Measurements from ENCODE around the gene APEH. TPM values are rescaled to one million over a fixed set of nuclear protein-coding genes. Genes with fewer than 3 reads are reported as not detected.

APEH gene
- total and polyA plus RNA-seq, 3 donors from 2014 or later = 72.3 to 94.5 (median 76.7) TPM

DNA sequence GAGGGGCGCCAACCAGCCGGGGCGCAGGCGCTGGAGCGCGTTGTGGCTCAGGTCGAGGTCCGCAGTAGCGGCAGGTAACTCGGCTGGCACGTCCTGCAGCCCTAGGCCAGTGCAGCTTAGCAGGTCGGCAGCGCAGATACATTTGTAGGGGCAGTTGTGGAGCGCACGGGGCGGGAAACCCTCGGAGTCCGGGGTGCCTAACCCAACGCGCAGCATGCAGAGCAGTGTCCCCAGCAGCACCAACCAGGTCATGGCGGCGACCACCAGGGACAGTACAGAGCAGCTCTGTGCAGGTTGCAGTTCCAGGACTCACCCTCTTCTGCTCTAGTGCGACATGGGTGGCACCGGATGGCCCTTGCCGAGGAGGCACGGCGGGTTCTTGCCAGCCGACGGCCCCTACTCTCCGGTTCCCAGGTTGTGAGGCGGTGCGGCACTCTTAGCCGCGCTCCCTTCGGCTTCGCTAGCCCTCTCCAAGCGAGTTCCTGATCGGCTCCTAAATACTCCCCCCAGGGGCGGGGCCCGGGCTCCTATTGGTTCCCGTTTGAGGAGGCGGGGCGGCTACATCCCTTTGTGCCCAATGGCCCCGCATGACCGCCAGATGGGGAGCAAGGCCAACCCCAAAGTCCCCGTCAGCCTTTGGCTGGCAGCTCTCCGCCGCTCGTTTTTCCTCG is 45.2 kb downstream of the APEH start, which contains the start of gene AMIGO3:
Gene AMIGO3 (minus strand): TSS at position 471 of the 671 bp plus-strand sequence. CDS start 219 bp downstream, at position 252.
- H3K4me3 ChIP-seq = peak within 1 kb of the TSS; percentile 33 to 58
- H3K36me3 ChIP-seq (ENCODE audit: low read depth, missing control alignments) = no peaks in the 10 kb centered on the region
- intact Hi-C loops (cut with DNase I; ENCODE audit: low total_unique reads) = no loop called here
- 1 to 2% methylated on average over 9 to 47 of the region's 50 CpGs for WGBS, 2 donors
- DNase-seq = peak; percentile 99
- H3K27ac ChIP-seq = peak within 1 kb of the TSS in 1 of 2 donors; percentile 62
- H3K27me3 ChIP-seq = no peaks in the 10 kb centered on the region
- H3K4me1 ChIP-seq = peaks cover 19% of the 10 kb centered on the region
- H3K9me3 ChIP-seq = no peaks in the 10 kb centered on the region
- TF ChIP-seq POLR2A (IDR thresholded peaks at IDR 0.05) = peak; percentile 69
- TF ChIP-seq CTCF (IDR thresholded peaks at IDR 0.05) = peak; percentile 61 to 65 (median 62)

GRCh38 chr3:49720855-49721595 is 46.9 kb downstream of the APEH start:
- peaks cover 25% of the 10 kb centered on the region for H3K4me1 ChIP-seq
- H3K9me3 ChIP-seq = no peaks in the 10 kb centered on the region
- 38 to 48% methylated on average over 2 to 4 of the region's 4 CpGs for WGBS, 2 donors
- no peak for TF ChIP-seq POLR2A (IDR thresholded peaks at IDR 0.05)
- no peak for TF ChIP-seq CTCF (IDR thresholded peaks at IDR 0.05)
- intact Hi-C loops (cut with DNase I; ENCODE audit: low total_unique reads) = no loop called here
- no peak overlapping the region for H3K27ac ChIP-seq
- H3K36me3 ChIP-seq (ENCODE audit: low read depth, missing control alignments) = no peaks in the 10 kb centered on the region
- H3K27me3 ChIP-seq = no peaks in the 10 kb centered on the region
- DNase-seq = no peak
- H3K4me3 ChIP-seq = no peak overlapping the region

DNA sequence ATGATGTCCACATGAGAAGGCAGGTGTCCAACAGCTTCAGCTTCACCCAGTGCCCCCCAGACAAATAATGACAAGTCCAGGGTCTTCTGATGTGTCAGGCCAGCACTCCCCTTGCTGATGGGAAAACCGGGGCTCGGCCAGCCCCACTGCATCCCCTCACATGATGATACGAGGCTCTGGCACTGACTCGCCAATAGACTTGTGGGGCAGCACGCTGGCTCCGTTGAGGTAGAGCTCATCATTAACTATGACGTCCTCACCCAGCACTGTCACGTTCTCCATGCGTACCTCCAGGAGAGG is 47.4 kb downstream of the APEH start:
- H3K36me3 ChIP-seq (ENCODE audit: low read depth, missing control alignments) = no peaks in the 10 kb centered on the region
- no peak overlapping the region for H3K4me3 ChIP-seq
- DNase-seq = no peak
- H3K27ac ChIP-seq = no peak overlapping the region
- TF ChIP-seq CTCF (IDR thresholded peaks at IDR 0.05) (no peak), POLR2A (IDR thresholded peaks at IDR 0.05) (no peak)
- WGBS, 2 donors = 73 to 83% methylated on average over 2 to 9 of the region's 9 CpGs
- no peaks in the 10 kb centered on the region for H3K9me3 ChIP-seq
- H3K4me1 ChIP-seq = peaks cover 25% of the 10 kb centered on the region
- H3K27me3 ChIP-seq = no peaks in the 10 kb centered on the region
- intact Hi-C loops (cut with DNase I; ENCODE audit: low total_unique reads) = no loop called here

GRCh38 chr3:49721896-49722781 is 48.0 kb downstream of the APEH start:
- intact Hi-C loops (cut with DNase I; ENCODE audit: low total_unique reads) = no loop called here
- H3K36me3 ChIP-seq (ENCODE audit: low read depth, missing control alignments) = no peaks in the 10 kb centered on the region
- no peak for DNase-seq
- TF ChIP-seq CTCF (IDR thresholded peaks at IDR 0.05) = no peak
- H3K27me3 ChIP-seq = no peaks in the 10 kb centered on the region
- no peak overlapping the region for H3K27ac ChIP-seq
- H3K4me1 ChIP-seq = peaks cover 25% of the 10 kb centered on the region
- no peaks in the 10 kb centered on the region for H3K9me3 ChIP-seq
- no peak overlapping the region for H3K4me3 ChIP-seq
- WGBS, 2 donors = 81 to 85% methylated on average over 5 to 24 of the region's 26 CpGs

Measured in testis (tissue), 3 donors.